GM19468 (cell line): ENCODE measurements around the gene ADAM12.

ENCODE experiments used
- ATAC-seq: cut with Tn5 transposase; IDR thresholded peaks from one replicate; pipeline ENCODE4 v1.9.1; 2021; ENCODE audit warnings: mild to moderate bottlenecking, moderate library complexity, moderate number of reproducible peaks; ENCODE audit not compliant: unreplicated experiment; ENCODE audit errors: extremely low read depth

ADAM12 gene

DNA sequence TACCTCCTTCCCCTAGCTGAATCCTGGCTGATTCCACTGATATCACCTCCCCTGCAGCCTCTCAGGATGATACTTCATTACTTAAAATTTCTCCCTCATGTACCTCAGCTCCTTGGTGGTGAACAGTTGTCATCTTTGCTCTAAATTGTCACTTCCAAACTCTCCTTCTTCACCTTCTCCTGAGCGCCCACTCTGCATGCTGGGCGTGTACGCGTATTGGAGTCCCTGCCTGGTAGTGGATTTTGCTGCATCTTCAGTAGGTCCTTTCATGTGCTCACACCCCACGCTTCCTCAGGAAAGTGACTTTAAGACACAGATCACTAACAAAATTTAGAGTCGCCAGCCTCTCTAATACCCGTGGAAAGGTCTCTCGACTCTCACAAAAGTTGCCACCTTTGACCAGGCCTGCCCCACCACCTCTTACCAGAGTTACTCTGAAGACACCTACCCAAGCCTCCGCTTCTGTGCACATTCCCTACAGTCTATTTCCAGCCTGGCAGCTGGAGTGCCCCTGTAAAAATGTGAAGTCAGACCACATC is 255.1 kb downstream of the ADAM12 start:
- no peak for ATAC-seq

- ATAC-seq = no peak
These were observed 256.9 kb downstream of the ADAM12 start for GRCh38 chr10:126131341-126131740.

- ATAC-seq = no peak
These were observed 258.0 kb downstream of the ADAM12 start for GRCh38 chr10:126130271-126130710.

GRCh38 chr10:126129026-126129425 is 259.3 kb downstream of the ADAM12 start:
- ATAC-seq = no peak

- no peak for ATAC-seq
These were observed 259.7 kb downstream of the ADAM12 start for GRCh38 chr10:126128581-126128980.

- ATAC-seq = no peak
These were observed 260.7 kb downstream of the ADAM12 start for GRCh38 chr10:126127481-126128029.

GRCh38 chr10:126126866-126127265 is 261.4 kb downstream of the ADAM12 start:
- no peak for ATAC-seq

DNA sequence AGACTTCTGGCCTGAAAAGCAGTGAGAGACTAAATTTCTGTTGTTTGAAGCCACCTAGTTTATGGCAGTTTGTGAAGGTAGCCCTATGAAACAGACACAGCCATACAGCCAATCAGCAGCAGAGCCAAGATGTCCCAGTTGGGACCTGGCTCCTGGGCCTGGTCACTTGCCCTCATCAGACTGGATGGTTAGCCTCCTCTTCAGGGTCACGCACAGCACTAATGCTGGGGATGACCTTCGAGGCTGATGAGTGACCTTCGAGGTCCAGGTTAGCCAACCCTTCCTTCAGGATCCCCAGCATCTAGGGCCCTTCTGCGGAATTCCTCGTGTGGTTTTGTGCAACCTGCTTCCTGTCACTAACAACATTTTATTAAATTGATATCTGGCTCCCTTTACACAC is 262.3 kb downstream of the ADAM12 start:
- ATAC-seq = no peak

DNA sequence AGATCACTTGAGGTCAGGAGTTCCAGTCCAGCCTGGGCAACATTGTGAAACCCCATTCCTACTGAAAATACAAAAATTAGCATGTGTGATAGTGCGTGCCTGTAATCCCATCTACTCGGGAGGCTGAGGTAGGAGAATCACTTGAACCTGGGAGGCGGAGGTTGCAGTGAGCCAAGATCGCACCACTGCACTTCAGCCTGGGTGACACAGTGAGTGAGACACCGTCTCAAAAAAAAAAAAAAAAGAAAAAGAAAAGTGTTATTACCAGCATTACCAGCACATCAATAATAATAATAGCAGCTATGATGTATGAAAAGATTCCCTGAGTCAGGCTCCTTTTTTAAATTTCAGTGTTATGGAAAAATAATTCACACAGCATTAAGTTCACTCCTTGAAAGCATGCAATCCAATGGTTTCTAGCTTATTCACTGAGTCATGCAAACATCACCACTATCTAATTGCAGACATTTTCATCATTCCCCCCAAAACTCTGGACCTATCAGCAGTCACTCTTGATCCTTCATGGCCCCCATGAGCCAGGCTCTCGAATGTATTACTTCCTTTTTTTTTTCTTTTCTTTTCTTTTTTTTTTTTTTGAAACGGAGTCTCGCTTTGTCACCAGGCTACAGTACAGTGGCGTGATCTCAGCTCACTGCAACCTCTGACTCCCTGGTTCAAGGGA is 263.5 kb downstream of the ADAM12 start:
- no peak for ATAC-seq

DNA sequence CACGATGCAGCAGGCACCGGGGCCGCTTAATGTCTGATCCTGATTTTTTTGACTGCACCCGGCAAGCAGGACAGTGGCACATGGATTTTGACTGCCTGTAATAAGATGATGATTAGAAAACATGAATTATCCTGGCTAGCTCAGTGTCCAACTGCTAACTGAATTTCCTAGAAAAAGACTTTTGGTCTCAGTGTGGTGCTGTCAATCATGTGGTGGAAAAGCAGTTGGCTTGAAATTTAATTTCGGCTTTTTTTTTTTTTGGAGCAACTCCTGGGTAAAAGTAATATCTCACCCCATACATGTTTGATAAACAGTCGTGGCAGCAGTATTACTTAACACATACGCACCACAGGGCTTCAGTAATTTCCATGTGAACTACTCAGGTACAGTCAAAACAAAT is 264.2 kb downstream of the ADAM12 start:
- no peak for ATAC-seq

DNA sequence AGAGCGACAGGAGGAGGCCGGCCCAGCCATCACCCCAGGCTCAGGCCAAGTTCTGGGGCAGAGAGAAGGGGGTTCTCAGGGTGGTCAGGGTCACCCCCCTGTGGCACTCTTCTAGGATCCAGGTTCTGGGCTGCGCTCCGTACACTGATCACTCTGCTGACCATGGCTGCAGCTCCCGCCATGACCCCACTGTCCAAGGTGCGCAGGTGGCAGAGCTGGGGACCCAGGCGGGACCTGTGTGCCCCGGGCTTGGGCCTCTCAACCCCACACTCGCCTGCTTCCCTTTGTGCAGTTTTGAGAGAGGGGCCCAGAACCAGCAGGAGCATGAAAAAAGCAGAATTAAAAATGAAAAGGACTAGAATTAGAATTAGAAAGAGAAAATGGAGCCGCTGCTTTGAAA is 264.8 kb downstream of the ADAM12 start:
- no peak for ATAC-seq

GRCh38 chr10:126122881-126123280 is 265.4 kb downstream of the ADAM12 start:
- ATAC-seq = no peak

- ATAC-seq = no peak
These were observed 268.7 kb downstream of the ADAM12 start for GRCh38 chr10:126119599-126119998.

GRCh38 chr10:126118476-126118875 is 269.8 kb downstream of the ADAM12 start:
- no peak for ATAC-seq

DNA sequence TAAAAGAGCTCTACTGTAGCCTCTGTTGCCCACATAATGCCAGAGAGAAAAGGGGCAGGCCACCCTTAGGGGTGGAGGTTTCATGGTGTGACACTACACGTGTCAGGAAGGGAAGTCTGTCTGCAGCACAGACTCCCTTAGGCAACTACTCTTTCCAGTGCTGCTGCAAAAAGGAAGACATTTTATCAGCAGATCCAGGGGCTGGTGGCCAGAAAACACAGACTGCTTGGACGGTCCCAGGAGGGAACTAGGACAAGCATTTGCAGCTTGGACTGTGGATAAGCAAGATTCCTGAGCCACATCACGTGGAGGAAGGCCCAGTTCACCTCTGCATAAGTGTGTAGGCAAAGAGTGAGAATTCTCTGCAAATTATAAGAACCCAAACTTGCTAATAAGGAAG is 271.1 kb downstream of the ADAM12 start:
- ATAC-seq = no peak

DNA sequence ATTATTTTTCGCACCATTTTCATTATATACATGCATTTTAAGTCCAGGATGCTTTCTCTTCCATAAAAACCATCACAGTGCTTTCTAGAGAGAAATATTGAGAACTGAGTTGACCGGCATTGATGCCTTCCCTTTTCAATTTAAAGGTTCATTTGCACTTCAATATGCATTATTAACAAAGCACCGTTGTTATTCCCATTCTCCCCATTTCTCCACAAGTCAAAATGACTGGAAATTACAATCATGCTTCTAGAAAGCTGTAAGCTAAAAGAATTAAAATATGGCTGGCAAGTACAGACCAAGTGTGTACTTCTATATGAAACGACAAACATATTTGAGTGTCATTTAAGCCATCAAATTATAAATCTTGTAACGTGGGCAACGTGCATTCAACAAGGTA is 272.4 kb downstream of the ADAM12 start:
- no peak for ATAC-seq

DNA sequence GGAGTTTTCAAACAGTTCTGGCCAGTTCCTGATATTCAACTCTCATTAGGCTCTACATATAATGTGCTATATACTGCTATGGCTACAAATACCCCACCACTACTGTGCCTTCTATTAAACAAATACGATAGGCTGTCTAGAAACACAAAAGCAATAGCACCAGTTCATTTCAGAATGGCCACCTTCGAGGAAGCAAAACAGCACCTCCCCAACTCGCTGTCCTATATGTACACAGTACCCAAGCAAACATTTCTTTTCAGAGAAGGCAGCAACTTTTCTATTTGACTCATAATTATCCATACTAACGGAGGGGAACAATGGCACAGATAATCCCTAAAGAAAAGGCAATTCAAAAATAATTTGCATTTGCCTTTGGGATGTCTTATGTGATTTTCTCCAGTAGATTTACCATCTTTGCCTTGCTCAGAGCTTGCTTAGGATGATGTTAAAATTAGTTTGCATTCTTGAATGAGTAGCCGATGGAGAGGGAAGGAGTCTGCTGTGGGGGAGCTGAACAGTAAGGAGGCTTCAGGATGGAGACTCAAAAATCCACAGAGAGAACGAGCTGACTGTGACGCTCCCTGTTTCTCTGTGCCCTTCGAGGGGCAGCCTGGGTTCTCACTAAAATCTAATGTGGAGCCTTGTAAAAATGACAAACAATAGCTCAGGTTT is 273.3 kb downstream of the ADAM12 start:
- no peak for ATAC-seq

GRCh38 chr10:126111516-126111915 is 276.8 kb downstream of the ADAM12 start:
- no peak for ATAC-seq

GRCh38 chr10:126110489-126111180 is 277.6 kb downstream of the ADAM12 start:
- no peak for ATAC-seq

DNA sequence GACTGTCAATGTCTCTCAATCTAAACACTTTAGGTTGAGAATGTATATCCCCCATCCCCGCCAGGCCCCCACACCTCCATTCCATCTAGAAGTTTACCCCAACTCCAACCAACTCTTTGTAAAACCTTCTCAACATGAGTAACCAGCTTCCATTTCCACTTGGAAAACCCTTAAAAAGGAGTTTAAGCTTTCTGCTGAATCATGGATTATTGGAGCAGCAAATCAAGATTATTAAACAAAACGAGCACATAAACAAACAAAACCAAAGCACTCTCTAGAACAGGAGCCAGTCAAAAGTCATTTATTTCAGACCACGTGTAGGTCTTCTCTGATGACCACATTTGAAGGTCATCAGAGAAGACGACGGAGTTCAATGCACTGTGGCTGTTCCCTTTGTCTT is 278.4 kb downstream of the ADAM12 start:
- ATAC-seq = no peak

- ATAC-seq = no peak
These were observed 279.6 kb downstream of the ADAM12 start for GRCh38 chr10:126108693-126109092.
